ENCODE measurements around the gene SPIRE1. TPM values are rescaled to one million over a fixed set of nuclear protein-coding genes. Genes with fewer than 3 reads are reported as not detected.

The SPIRE1 gene
- total and polyA plus RNA-seq, 9 donors: 7.9 to 30.2 (median 20.4) TPM

DNA sequence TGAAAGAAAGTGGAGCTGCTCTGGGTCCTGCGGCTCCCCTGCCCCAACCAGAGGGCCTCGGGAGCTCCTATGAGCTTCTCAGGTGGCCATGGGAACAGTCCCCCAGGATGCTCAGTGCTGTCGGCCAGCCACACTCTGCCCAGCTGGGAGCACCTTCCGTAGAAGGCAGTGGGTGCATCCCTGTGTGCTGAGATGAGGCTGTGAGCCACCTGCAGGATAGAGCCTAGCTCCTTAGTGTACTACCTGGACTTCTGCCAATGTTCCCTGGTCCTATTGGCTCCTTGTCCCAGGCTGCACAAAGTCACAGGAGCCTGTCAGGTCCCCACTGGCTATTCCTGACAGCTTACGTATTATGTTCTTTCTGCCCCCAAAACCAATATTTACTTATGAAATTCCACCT lies 234.1 kb downstream of the SPIRE1 start:
- H3K4me1 ChIP-seq (ENCODE audit: insufficient read depth): peaks cover 4% of the 10 kb centered on the region
- H3K27ac ChIP-seq: no peak overlapping the region
- no peak for DNase-seq
- no peak for TF ChIP-seq EP300 (IDR thresholded peaks at IDR 0.05)
- TF ChIP-seq POLR2A (IDR thresholded peaks at IDR 0.05): no peak
- TF ChIP-seq, protein P1, sequence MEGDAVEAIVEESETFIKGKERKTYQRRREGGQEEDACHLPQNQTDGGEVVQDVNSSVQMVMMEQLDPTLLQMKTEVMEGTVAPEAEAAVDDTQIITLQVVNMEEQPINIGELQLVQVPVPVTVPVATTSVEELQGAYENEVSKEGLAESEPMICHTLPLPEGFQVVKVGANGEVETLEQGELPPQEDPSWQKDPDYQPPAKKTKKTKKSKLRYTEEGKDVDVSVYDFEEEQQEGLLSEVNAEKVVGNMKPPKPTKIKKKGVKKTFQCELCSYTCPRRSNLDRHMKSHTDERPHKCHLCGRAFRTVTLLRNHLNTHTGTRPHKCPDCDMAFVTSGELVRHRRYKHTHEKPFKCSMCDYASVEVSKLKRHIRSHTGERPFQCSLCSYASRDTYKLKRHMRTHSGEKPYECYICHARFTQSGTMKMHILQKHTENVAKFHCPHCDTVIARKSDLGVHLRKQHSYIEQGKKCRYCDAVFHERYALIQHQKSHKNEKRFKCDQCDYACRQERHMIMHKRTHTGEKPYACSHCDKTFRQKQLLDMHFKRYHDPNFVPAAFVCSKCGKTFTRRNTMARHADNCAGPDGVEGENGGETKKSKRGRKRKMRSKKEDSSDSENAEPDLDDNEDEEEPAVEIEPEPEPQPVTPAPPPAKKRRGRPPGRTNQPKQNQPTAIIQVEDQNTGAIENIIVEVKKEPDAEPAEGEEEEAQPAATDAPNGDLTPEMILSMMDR (IDR thresholded peaks at IDR 0.05): no peak
- 55 to 93% (median 90%) methylated on average over 3 to 5 of the region's 5 CpGs for WGBS, 3 donors
- H3K27me3 ChIP-seq: no peaks in the 10 kb centered on the region
- no peaks in the 10 kb centered on the region for H3K36me3 ChIP-seq
- no peak overlapping the region for H3K4me3 ChIP-seq
- H3K9me3 ChIP-seq: no peaks in the 10 kb centered on the region
- intact Hi-C loops (cut with DNase I): no loop called here

DNA sequence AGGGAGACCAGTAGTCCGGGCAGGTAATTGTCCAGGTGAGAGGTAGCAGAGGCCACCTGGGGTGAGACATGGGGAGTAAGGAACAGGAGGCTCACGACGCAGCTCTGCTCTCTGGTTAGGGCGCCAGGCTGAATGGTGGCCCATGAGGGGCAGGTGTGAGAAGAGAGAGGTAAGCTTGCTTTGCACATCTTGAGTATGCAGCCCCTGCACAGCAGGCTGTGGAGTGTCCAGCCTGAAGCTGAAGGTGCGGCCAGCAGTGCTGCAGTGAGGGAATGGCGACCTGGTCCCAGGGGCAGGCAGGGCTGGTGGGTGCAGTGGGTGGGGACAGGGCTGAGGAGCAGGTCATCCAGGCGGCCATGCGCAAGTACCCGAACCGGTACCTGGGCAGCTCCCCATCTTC lies 234.5 kb downstream of the SPIRE1 start:
- Histone ChIP-seq H3K4me3 (no peak overlapping the region), H3K27me3 (no peaks in the 10 kb centered on the region), H3K4me1 (ENCODE audit: insufficient read depth) (peaks cover 4% of the 10 kb centered on the region), H3K36me3 (no peaks in the 10 kb centered on the region), H3K9me3 (no peaks in the 10 kb centered on the region), H3K27ac (no peak overlapping the region)
- no peak for DNase-seq
- intact Hi-C loops (cut with DNase I): no loop called here
- 94 to 95% (median 95%) methylated on average over 10 of the region's 10 CpGs for WGBS, 3 donors
- TF ChIP-seq, protein P1 (IDR thresholded peaks at IDR 0.05): no peak
- TF ChIP-seq POLR2A (IDR thresholded peaks at IDR 0.05) (no peak), EP300 (IDR thresholded peaks at IDR 0.05) (no peak)

DNA sequence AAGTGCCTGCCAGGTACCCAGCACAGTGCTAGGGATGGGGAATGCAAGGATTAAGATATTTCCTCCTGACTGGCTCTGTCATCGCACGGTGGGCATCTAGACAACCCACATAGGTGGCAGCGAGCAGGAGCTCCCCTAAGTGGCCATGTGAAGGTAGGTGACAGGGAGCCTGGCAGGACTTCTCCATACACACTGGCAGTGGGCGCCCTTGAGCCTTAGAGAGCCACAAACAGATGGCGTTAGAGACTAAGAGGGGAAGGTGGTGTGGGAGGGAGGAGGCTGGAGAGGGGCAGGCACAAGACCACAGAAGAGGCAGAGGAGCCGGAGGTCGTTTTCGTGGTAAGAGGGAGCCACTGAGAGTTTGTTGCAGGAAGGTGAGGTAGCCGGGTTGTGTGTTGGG lies 235.0 kb downstream of the SPIRE1 start:
- Histone ChIP-seq H3K27me3 (no peaks in the 10 kb centered on the region), H3K4me3 (no peak overlapping the region), H3K9me3 (no peaks in the 10 kb centered on the region), H3K27ac (no peak overlapping the region), H3K36me3 (no peaks in the 10 kb centered on the region), H3K4me1 (ENCODE audit: insufficient read depth) (peaks cover 4% of the 10 kb centered on the region)
- WGBS, 3 donors: 87 to 90% (median 88%) methylated on average over 9 of the region's 9 CpGs
- DNase-seq: no peak
- intact Hi-C loops (cut with DNase I): no loop called here
- TF ChIP-seq, protein P1 (IDR thresholded peaks at IDR 0.05): no peak
- TF ChIP-seq POLR2A (IDR thresholded peaks at IDR 0.05): no peak
- TF ChIP-seq EP300 (IDR thresholded peaks at IDR 0.05): no peak

DNA sequence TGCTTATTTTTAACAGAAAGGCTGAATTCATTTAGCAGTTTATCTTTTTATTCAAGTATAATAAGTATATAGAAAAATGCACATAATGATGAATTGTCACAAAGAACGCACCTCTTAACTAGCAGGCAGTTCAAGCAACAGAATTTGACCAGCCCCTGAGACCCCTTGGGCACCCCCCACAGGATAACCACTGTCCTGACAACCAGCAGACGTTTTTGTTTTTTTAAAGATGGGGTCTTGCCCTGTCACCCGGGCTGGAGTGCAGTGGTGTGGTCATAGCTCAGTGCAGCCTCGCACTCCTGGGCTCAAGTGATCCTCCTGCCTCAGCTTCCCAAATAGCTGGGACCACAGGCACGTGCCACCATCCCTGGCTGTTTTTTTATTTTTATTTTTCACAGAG lies 236.2 kb downstream of the SPIRE1 start:
- intact Hi-C loops (cut with DNase I): no loop called here
- Histone ChIP-seq H3K9me3 (no peaks in the 10 kb centered on the region), H3K4me3 (no peak overlapping the region), H3K36me3 (no peaks in the 10 kb centered on the region), H3K27ac (no peak overlapping the region), H3K4me1 (ENCODE audit: insufficient read depth) (peaks cover 4% of the 10 kb centered on the region), H3K27me3 (no peaks in the 10 kb centered on the region)
- 78 to 79% (median 78%) methylated on average over 5 of the region's 5 CpGs for WGBS, 3 donors
- no peak for DNase-seq
- no peak for TF ChIP-seq EP300 (IDR thresholded peaks at IDR 0.05)
- no peak for TF ChIP-seq POLR2A (IDR thresholded peaks at IDR 0.05)
- TF ChIP-seq, protein P1 (IDR thresholded peaks at IDR 0.05): no peak

All from ovary (tissue), 9 donors.